Fibroblast of villous mesenchyme (primary cell): Measurements from ENCODE around the gene MSI2. TPM values are rescaled to one million over a fixed set of nuclear protein-coding genes. Genes with fewer than 3 reads are reported as not detected.

Source experiments
- DNase-seq: peaks from one replicate; pipeline ENCODE4 v3.0.0-alpha.2; 2010; ENCODE audit warnings: low read depth
- H3K4me3 ChIP-seq: 2 replicates; pipeline ENCODE4 v1.5.1; 2011; ENCODE audit warnings: low read depth, mild to moderate bottlenecking, low read length
- CTCF ChIP-seq: IDR thresholded peaks from 2 replicates; pipeline ENCODE4 v1.5.1; 2012; ENCODE audit warnings: low read depth, mild to moderate bottlenecking, low read length; ENCODE audit not compliant: insufficient read depth
- total RNA-seq: library from RNA; depleted of rRNA; stranded (reverse); fragments of >200 nt; gene quantifications from 2 replicates; pipeline ENCODE4 v1.2.3, GENCODE V29; 2012

MSI2 gene
- total RNA-seq, 1 donor: 50.1 TPM

DNA sequence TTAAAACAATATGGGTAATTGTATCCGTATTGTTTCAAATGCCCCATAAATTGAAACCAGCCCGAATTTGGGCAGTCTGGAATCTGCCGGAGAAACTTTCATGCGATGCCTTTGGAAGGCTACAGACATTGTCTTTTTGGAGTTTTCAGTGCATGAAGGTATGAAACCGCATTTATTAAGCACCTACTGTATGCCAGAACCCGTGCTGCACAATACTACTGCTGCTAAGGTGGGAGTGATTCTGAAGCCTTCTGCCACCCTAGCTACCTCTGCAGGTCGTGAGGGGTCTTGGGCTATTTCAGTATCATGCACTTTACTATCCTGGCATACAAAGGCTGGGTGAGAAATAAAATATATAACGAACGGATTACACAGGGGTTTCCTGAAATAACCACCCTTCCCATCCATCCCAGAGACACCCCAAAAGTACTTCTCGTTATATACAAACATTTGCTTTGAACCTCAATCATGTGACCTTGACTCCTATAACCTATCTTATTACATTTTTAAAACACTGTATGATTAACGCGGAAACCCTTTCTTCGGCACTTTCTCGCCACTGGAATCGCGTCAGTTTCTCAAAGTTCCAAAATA, 1.0 kb upstream of the MSI2 start:
- H3K4me3 ChIP-seq: peak overlapping the region; percentile 84
- no peak for DNase-seq
- no peak for TF ChIP-seq CTCF

DNA sequence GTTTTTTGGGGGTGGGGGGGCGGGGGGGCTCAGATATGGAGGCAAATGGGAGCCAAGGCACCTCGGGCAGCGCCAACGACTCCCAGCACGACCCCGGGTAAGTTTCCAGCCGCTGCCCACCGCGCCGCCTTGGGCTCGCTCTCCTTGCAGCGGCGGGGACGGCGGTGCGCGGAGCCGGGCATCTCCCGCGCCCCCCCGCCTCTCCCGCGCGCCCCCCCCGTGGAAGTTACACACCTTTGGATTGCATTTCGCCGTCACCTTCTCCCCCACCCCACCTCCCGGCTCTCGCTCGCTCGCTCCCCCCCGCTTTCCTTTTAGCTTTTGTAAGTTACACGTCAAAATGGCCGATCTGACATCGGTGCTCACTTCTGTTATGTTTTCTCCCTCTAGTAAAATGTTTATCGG, 387 bp downstream of the MSI2 start:
- peak overlapping the region; percentile 84 for H3K4me3 ChIP-seq
- peak; percentile 22 for DNase-seq
- TF ChIP-seq CTCF: no peak

- no peak for DNase-seq
- TF ChIP-seq CTCF: no peak
- peak overlapping the region; percentile 84 for H3K4me3 ChIP-seq
Observed at GRCh38 chr17:57257195-57257894, 1.0 kb downstream of the MSI2 start.

DNA sequence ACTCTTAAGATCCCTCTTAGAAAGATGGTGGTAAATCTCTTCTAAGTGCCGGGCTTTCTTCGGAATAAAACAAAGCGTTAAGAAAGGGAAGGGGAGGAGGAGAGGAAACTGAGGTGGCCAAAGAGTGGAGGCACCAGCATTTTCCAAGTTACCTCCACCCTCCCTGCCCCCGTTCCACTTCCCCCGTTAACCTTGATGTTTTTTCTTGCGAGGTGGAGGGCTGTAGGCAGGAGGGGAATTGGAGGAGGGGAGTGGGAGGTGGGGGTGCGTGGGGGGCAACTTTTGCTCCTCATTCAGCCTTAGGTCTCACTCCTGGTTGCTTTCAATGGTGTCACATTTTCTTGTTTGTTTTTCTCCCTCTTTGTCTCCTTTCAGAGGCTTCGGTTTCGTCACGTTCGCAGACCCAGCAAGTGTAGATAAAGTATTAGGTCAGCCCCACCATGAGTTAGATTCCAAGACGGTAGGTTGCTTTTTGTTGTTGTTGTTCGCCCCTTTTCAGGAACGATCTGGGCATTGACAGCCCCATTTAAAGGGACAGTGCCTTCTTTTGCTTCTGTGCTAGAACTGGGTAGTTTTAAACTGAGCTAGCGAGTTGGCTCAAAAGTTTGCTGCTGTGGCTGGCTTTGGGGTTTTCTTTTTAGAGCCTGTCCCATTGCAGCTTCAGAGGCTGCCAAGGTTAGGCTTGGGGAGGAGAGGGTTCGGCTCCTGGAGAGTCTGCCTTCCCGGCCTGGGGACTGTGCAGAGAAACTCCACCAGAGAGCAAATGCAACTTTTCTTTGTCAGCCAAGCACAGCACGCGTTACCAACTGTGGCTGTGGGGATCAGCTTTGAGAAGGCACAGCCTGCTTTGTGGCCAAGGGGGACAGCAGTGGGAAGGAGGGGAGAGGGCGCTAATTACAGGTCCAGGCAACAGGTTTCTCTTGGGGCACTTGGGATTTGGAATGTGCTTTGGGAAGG, 1.9 kb downstream of the MSI2 start:
- peak overlapping the region; percentile 84 for H3K4me3 ChIP-seq
- DNase-seq: no peak
- no peak for TF ChIP-seq CTCF

DNA sequence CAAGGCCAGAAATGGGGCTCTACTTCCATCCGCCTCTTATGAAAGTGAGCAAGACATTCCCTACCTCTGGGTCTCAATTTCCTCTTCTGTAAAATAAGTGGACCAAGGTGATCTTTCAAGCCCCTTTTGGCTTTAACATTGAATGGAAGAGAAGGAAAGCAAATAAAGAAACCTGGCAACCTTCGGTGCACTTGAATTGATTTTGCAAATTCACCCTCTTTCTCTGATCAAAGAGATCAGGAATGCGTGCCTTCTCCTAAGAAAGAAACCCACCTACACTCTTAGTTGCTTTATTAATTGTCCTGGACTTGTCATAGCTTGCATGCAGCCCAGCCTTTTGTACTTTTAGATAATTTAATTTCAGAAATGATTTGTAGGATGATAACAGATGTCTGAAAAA, 3.0 kb downstream of the MSI2 start:
- H3K4me3 ChIP-seq: no peak overlapping the region
- no peak for TF ChIP-seq CTCF

GRCh38 chr17:57259817-57260216, 3.5 kb downstream of the MSI2 start:
- no peak overlapping the region for H3K4me3 ChIP-seq
- TF ChIP-seq CTCF: no peak
- DNase-seq: no peak

More for the DNA sequence above, 3.0 kb downstream of the MSI2 start:
- DNase-seq: no peak
